T-helper 2 cell (primary cell): ENCODE measurements around the gene MFNG.

Source experiments
- DNase-seq, 5 experiments: peaks; one replicate each; pipeline versions ENCODE4 v3.0.0 to v3.0.0-alpha.2; 2012 to 2022

The MFNG gene

GRCh38 chr22:37420686-37421467, 65.3 kb downstream of the MFNG start:
- no peak for DNase-seq

DNA sequence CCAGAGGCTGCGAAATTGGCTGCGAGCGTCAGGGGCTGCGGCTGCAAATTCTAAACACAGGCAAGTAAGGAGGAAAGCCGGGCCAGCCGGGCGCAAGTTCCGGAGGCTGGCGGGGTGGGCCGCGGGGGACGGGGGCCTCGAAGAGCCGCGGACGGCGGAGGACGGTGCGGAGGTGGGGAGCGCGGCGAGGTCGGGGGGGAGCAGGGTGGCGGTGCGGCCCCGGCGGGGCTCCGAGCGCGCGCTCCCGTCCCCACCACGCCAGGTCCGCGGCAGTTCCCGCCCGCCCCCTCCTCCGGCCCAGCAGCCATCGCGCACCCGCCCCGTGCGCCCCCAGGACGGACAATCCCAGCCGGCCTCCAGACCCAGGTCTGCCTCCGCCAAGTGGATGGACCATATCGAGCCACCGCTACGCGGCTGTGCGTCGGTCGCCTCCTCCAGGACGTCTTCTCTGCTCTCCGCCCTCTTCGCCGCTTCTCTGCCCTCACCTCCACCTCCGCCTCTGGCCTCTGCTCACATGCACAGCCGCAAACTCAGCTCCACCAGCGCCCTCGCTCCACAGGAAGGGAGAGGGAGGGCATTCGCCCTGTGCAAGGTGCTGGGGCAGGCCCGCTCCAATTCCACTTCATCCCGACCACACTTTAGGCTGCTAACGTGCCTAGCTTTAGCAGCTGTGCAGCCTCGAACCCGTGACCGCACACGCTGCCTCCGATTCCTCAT, 66.1 kb downstream of the MFNG start:
- peak in 1 of 5 experiments; percentile 36 for DNase-seq

DNA sequence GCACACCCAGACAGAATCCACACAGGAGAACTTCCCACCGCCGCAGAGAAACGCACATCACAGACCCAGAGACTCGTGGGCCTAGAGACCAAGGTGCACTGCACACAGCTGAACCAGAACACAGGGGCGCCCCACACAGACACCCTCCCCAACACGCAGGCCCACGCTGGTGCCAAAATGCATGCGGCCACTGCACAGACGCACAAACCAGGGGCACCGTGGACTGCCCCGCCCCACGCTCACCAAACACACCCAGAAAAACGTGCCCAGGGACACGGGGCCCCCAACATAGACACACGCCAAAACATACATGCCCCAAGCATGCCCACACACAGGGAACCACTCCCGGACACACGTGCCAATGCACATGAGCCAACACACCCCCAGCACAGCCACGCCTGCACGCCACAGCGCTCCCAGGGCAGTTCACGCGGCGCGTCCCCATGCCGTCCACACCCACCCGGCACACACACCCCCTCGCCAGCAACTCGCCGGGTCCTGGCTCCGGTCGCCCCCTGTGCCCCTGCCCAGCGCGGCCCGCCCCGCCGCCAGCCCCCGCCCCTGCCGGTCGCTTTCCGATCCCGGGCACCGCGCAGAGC, 66.7 kb downstream of the MFNG start:
- DNase-seq = no peak
